HG03066 (cell line): ENCODE data around the gene PRKAG1.
A peak's percentile ranks its signal among the peaks of the same experiment; 100 is the strongest.

Source experiments
- ATAC-seq: cut with Tn5 transposase; IDR thresholded peaks from one replicate; pipeline ENCODE4 v1.9.1; 2021; ENCODE audit warnings: low read depth; ENCODE audit not compliant: unreplicated experiment

The PRKAG1 gene

GRCh38 chr12:49032679-49033447 is 14.3 kb upstream of the PRKAG1 start:
- no peak for ATAC-seq

GRCh38 chr12:49032276-49032675 is 13.7 kb upstream of the PRKAG1 start:
- ATAC-seq, result no peak

GRCh38 chr12:49031573-49032161 is 13.1 kb upstream of the PRKAG1 start:
- no peak for ATAC-seq

GRCh38 chr12:49030714-49031572 is 12.4 kb upstream of the PRKAG1 start:
- no peak for ATAC-seq

GRCh38 chr12:49030119-49030518 is 11.5 kb upstream of the PRKAG1 start:
- no peak for ATAC-seq

- ATAC-seq, result no peak
These were observed 10.2 kb upstream of the PRKAG1 start for GRCh38 chr12:49028666-49029275.

GRCh38 chr12:49027846-49028555 is 9.4 kb upstream of the PRKAG1 start:
- ATAC-seq, result no peak

- no peak for ATAC-seq
These were observed 8.3 kb upstream of the PRKAG1 start for GRCh38 chr12:49026678-49027480.

- ATAC-seq, result no peak
These were observed 7.5 kb upstream of the PRKAG1 start for GRCh38 chr12:49026101-49026500.

- no peak for ATAC-seq
These were observed 6.9 kb upstream of the PRKAG1 start for GRCh38 chr12:49025463-49025862.

- ATAC-seq, result no peak
These were observed 6.0 kb upstream of the PRKAG1 start for GRCh38 chr12:49024543-49024942.

GRCh38 chr12:49023812-49024211 is 5.2 kb upstream of the PRKAG1 start:
- no peak for ATAC-seq

- no peak for ATAC-seq
These were observed 4.1 kb upstream of the PRKAG1 start for GRCh38 chr12:49022558-49023178.

- ATAC-seq, result no peak
These were observed 2.8 kb upstream of the PRKAG1 start for GRCh38 chr12:49021292-49021915.

GRCh38 chr12:49020441-49020840 is 1.9 kb upstream of the PRKAG1 start:
- no peak for ATAC-seq

GRCh38 chr12:49019443-49020324 is 1.1 kb upstream of the PRKAG1 start:
- ATAC-seq, result no peak

- ATAC-seq, result peak; percentile 6
These were observed 499 bp upstream of the PRKAG1 start for GRCh38 chr12:49019120-49019430.

GRCh38 chr12:49017891-49018260 is 700 bp downstream of the PRKAG1 start:
- ATAC-seq, result peak; percentile 12
